ENCODE data around the gene ETV3. TPM values are rescaled to one million over a fixed set of nuclear protein-coding genes. Genes with fewer than 3 reads are reported as not detected.

The ETV3 gene
- polyA plus RNA-seq, 2 donors = 9.3 to 9.4 TPM

DNA sequence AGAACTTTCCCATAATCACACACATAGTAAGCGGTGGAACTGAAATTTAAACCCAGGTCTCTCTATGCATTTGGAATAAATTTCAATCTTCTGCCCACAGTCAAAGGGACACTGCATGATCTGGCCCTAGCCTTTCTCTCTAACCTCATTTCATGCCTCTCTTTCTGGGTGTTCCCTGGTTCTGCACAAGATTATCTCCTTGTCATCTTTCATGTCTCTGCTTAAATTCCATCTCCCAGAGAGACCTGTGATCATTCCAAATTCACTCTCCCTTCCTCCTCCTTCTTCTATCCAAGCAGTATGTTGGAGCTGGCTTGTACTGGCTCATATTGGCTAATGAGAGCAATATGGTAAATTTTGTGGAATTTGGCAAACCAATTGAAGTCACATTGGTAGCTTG, 60.8 kb downstream of the ETV3 start:
- Histone ChIP-seq H3K4me3 (ENCODE audit: low read depth in 1 of 2, low read length in 2 of 2) (no peak overlapping the region), H3K27ac (ENCODE audit: low read depth in 2 of 2, low read length in 1 of 2) (no peak overlapping the region), H3K36me3 (ENCODE audit: control insufficient read depth in 2 of 2, insufficient read depth in 2 of 2, low read length in 1 of 2) (no peaks in the 10 kb centered on the region), H3K9me3 (ENCODE audit: control insufficient read depth in 2 of 2, insufficient read depth in 1 of 2, low read depth in 1 of 2, low read length in 1 of 2) (no peaks in the 10 kb centered on the region), H3K27me3 (ENCODE audit: control insufficient read depth in 1 of 2, insufficient read depth in 2 of 2, low read length in 2 of 2) (no peaks in the 10 kb centered on the region), H3K4me1 (ENCODE audit: control insufficient read depth in 2 of 2, insufficient read depth in 2 of 2, low read length in 1 of 2) (peaks cover 0 to 2% of the 10 kb centered on the region in 2 donors)
- WGBS, 2 donors = 96 to 98% methylated on average over 1 of the region's 1 CpG

DNA sequence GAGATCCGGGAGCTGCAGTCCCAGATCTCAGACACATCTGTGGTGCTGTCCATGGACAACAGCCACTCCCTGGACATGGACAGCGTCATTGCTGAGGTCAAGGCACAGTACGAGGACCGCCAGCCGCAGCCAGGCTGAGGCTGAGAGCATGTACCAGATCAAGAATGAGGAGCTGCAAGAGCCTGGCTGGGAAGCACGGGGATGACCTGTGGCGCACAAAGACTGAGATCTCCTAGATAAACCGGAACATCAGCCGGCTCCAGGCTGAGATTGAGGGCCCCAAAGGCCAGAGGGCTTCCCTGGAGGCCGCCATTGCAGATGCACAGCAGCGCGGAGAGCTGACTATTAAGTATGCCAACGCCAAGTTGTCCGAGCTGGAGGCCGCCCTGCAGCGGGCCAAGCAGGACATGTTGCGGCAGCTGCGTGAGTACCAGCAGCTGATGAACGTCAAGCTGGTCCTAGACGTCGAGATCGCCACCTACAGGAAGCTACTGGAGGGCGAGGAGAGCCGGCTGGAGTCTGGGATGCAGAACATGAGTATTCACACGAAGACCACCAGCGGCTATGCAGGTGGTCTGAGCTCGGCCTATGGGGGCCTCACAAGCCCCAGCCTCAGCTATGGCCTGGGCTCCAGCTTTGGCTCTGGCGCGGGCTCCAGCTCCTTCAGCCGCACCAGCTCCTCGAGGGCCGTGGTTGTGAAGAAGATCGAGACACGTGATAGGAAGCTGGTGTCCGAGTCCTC, 64.1 kb downstream of the ETV3 start:
- H3K9me3 ChIP-seq (ENCODE audit: control insufficient read depth in 2 of 2, insufficient read depth in 1 of 2, low read depth in 1 of 2, low read length in 1 of 2) = no peaks in the 10 kb centered on the region
- H3K27ac ChIP-seq (ENCODE audit: low read depth in 2 of 2, low read length in 1 of 2) = no peak overlapping the region
- H3K4me1 ChIP-seq (ENCODE audit: control insufficient read depth in 2 of 2, insufficient read depth in 2 of 2, low read length in 1 of 2) = peaks cover 0 to 2% of the 10 kb centered on the region in 2 donors
- 26 to 29% methylated on average over 34 to 35 of the region's 35 CpGs for WGBS, 2 donors
- no peaks in the 10 kb centered on the region for H3K36me3 ChIP-seq (ENCODE audit: control insufficient read depth in 2 of 2, insufficient read depth in 2 of 2, low read length in 1 of 2)
- peak overlapping the region in 1 of 2 donors; percentile 8 for H3K4me3 ChIP-seq (ENCODE audit: low read depth in 1 of 2, low read length in 2 of 2)
- no peaks in the 10 kb centered on the region for H3K27me3 ChIP-seq (ENCODE audit: control insufficient read depth in 1 of 2, insufficient read depth in 2 of 2, low read length in 2 of 2)

Other genes starting within 250 kb of the ETV3 start
- gene PEAR1, start 244.7 kb downstream of the ETV3 start, polyA plus RNA-seq = 1 to 10 TPM; 1.5 to 1.7 TPM
- under 1 TPM in 1 of 2 donors, not detected in 1; 0.04 TPM for gene LRRC71, start 217.8 kb downstream of the ETV3 start, polyA plus RNA-seq
- gene ARHGEF11, start 92.7 kb downstream of the ETV3 start, polyA plus RNA-seq = 10 to 100 TPM in 1 of 2 donors, 1 to 10 TPM in 1; 6.5 to 11.2 TPM
- gene ETV3L, start 38.6 kb downstream of the ETV3 start, polyA plus RNA-seq = not detected